ENCODE results near the gene ADSS1. TPM values are rescaled to one million over a fixed set of nuclear protein-coding genes. Genes with fewer than 3 reads are reported as not detected.

Gene ADSS1
- total RNA-seq, 1 donor from 2014 or later: 16.9 TPM

DNA sequence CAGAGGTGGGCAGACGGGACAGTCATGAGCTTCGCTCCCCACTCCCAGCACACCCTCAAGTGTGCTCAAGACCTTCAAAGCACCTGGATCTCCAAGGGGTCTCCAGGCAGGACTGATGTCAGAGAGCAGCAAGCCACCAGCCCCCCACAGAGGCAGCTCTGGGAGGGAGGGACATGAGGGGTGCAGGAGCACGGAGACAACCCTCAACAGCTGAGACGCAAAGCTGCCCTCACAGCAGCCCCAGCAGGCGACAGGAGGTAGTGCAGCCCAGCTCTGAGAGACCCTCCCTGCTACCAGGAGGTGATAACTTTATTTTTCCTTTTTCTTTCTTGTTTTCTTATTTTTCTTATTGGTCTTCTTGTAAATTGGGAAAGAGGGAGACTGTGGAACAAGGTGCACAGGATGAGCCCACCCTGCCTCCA lies 46.8 kb downstream of the ADSS1 start:
- no peak for DNase-seq

DNA sequence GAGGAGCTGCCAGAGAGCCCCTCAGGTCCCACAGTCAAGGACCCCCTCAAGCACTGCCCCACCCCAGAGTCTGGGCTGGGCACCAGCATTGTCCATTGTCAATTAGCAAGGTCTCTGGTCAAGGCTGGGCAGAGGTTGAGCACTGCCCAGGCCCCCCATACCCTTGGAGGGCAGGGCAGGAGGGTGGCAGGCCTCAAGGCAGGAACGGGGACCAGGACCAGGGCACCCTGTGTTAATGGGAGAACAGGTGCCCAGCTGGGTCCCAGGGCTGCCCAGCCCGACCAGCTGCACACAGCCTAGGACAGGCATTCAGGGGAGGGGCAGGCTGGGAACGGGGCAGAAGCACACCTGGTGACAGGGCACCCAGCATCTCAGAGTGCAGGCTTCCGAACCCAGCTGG lies 47.3 kb downstream of the ADSS1 start:
- no peak for DNase-seq

DNA sequence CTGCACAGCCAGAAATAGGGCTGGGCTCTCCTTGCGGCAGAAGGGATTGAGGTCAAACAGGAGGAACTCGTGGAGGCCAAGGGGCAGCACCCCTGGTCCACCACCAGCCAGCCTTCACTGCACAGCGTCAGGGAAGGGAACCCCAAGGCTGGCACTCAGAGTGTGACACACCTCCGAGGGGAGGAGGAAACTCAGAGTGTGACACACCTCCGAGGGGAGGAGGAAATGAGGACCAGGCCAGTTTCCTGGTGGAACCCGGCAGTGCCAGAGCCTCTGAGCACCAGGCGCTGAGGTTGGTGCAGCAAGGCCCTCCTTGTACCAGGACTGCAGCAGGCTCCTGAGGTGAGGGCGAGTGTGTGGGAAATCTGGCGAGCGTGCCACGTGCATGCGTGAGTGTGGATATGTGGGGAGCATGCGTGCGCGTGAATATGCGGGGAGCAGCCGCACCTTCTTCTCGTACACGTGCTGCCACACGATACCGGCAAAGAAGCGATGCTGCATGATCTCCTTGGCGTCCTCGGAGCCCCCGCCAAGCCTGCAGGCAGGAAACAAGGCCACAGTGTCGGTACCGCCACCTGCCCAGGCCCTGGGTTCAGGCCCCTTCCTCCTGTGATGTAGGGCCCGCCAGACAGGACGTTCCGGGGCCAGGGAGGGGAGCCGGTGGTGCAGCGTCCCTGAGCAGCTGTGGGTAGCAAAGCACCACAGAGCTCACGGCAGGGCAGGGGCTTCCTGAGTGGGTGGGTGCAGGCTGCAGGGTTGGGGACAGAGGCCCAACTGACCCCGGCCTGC lies 48.1 kb downstream of the ADSS1 start:
- DNase-seq: no peak

DNA sequence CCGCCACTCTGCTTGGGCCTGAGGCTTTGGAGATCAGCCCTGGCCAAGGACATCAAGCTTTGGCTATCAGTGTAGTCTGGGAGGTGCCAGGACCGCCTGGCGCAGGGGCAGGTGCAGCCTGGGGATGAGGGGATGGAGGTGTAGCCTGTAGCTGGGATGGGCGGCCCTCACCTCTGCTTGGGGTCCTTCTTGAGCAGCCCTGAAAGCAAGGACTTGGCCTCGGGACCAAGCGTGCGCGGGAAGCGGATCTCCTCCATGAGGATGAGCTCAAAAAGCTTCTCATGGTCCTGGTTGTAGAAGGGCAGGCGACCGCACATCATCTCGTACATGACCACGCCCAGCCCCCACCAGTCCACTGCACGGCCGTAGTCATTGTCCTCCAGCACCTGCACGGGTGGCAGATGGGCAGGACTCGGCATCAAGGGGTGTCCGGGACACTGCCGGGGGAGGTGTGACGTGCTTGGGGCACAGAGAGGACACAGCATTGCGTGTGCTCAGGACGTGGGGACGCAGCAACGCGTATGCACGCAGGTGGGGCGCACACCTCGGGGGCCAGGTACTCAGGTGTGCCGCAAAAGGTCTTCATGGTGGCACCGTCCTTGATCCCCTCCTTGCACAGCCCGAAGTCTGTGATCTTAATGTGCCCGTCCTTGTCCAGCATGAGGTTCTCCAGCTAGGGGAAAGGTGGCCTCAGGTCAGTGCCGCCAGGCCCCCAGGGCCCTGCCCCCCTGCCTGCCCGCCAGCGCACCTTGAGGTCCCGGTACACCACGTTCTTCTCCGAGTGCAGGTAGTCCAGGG lies 48.9 kb downstream of the ADSS1 start:
- no peak for DNase-seq

DNA sequence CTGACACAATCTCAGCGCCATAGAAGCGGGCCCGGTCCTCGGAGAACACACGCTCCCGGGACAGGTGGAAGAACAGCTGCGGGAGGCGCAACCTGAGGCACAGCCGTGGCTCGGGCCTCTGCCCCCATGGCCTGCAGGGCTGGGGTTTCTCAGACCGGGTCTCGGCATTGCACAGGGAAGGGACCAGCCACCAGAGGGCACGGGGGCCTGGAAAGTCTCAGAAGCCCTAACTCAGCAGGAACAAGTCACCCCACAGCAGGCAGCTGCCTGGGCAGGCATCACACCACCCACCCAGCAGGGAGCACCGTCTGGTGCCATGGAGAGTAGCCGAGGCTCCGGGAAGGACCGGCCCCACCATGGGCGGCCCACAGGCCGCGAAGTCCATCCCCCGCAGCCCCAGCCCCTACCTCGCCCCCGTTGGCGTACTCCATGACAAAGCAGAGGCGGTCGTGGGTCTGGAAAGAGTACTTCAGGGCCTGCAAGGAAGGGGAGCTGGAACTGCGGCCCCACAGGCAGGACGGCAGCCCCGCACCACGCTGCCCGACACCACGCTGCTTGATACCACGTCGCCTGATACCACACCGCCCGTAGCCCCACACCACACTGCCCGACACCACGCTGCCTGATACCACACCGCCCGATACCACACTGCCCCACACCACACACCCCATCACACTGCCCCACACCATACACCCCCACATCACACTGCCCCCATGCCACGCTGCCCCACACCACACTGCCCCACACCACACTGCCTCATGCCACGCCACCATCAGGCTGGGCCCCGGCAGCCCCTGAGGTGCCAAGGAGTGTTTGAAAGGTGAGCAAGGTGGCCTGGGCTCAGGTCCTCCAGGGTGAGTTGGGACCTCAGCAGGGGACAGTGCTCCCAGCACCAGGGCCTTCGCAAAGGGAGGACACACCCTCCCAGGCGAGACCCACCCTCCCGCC lies 49.8 kb downstream of the ADSS1 start:
- DNase-seq: no peak

DNA sequence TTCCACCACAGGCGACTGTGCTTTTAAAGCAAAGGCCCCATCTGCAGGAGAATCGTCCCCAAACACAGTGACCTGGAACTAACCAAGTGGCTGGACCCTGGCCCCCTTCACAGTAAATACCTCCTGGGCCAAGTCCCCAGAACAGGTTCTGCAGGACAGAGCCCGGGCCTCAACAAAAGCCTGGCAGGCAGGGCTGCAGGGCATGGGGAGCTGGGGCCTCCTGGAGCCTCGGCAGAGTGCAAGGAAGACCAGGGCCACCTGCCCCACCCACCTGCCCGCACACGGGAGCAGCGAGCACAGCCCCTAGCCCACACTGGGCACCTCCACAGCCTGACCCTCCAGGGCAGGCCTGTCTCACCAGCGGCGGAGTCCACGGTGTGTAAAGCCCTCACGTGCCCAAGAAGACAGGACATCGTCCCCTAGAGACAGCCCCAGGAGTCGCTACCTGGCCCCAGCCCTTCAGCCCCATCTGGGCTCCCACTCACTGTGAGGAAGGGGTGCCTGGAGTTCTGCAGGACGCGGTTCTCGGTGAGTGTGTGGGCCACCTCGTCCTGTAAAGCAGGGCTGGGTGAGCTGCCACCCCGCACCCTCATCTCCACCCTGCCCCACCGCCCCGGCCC lies 50.5 kb downstream of the ADSS1 start:
- DNase-seq: no peak

DNA sequence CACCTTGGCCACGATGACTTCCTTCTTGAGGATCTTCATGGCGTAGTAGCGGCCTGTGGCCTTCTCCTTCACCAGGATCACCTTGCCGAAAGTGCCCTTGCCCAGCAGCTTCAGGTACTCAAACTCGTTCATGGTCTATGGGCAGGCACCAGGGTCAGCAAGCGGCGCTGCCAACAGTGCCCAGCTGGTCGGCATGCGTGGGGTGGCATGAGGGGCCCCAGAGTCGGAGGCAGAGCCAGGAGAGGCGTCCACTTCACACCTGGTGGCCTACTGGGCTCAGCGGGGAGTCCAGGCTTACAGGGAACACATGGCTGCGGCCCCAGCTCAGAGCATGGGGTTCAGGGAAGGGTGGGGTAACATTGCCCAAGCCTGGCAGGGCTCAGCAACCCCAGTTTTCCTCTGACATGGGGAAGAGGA lies 51.1 kb downstream of the ADSS1 start:
- DNase-seq: no peak

DNA sequence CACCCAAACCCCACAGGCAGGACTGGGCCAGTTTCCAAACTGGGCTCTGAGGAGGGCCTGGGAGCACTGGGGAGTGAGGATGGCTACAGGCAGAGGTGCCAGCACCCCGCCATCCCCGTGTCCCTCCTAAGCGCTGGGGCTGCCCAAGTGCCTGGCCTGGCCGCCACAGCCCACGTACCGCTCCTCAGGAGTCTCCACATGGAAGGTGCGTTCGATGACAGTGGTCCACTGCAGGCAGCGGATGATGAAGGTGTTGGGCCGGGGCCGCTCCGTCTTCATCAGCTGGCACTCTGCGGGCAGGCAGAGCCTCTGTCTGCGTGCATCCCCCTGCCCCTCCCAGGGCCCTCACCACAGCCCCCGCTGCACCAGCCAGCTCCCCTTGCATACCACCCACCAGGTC lies 52.5 kb downstream of the ADSS1 start:
- no peak for DNase-seq

DNA sequence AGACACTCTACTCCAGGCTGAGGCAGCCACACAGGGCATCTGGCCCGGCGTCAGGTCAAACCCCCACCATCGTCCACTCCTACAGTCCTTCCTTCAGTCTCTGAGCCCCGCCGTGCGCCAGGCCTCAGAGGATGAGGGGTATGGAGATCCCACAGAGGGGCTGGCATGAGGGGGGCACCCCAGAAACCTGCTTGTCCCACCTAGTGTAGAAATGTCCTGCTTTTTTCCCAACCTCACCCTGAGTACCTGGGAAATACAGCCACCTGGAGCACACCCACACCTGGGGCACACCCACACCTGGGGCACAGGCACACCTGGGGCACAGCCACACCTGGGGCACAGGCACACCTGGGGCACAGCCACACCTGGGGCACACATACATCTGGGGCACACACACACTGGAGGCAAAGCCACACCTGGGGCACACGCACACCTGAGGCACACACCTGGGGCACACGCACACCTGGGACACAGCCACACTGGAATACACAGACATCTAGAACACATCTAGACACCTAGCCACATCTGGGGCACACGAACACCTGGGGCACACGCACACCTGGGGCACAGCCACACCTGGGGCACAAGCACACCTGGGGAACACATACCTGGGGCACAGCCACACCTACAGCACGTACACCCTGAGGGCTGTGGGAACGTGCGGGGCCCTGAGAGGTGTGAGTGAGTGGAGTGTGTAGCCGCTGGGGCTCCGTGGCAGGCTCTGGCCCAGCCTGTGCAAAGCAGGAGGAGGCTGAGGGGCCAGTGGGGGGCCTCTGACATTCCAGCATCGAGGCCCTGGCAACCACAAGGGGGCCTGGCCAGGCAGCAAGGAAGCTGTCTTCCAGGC lies 53.2 kb downstream of the ADSS1 start:
- DNase-seq: no peak

DNA sequence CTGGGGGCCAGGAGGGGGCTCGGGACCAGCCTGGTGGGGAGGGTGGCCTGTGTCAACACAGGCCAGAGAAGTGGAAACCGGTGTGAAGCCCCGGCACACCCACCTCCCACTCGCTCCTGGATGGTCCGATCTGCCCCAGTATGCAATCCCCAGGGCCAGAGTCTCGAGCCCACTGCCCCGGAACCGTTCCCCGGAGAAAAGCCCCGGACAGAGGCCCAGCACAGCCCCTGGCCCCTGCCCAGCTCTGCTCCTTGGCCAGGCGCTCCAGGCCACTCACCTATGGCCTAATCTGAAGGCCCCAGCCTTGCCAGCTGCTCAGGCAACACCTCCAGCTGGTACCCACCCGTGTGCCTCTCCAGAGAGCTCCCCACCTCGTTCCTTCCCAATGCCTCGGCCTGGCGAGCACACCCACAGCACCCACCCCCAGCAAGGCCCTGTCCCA lies 53.8 kb downstream of the ADSS1 start:
- no peak for DNase-seq

DNA sequence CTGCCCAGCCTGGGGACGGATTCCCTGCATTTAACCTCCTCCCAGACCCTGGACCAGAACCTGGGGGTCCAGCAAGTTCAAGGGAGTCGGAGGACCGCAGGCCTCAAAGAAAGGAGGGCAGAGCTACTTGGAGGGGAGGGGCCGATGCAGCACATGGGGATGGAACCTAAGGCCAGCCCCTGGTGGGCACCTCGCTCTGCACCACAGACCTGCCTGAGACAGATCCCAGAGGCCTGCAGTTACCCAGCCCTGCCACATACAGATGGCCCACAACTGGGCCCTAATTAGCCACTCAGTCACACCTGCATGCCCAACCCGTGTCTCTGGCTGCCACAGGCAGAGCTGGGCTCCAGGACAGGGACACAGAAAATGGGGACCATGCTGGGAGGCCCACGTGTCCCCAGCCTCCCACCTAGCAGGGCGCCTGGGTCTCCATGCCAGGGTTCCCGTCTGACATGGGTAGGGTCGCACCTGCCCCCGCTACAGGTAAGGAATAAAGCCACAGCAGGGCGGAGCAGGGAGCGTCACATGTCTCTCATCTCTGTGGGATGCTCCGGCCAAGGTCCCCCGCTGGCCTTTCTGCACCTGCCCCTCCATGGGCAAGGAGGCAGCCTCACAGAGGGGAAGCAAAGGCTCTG lies 54.8 kb downstream of the ADSS1 start:
- no peak for DNase-seq

DNA sequence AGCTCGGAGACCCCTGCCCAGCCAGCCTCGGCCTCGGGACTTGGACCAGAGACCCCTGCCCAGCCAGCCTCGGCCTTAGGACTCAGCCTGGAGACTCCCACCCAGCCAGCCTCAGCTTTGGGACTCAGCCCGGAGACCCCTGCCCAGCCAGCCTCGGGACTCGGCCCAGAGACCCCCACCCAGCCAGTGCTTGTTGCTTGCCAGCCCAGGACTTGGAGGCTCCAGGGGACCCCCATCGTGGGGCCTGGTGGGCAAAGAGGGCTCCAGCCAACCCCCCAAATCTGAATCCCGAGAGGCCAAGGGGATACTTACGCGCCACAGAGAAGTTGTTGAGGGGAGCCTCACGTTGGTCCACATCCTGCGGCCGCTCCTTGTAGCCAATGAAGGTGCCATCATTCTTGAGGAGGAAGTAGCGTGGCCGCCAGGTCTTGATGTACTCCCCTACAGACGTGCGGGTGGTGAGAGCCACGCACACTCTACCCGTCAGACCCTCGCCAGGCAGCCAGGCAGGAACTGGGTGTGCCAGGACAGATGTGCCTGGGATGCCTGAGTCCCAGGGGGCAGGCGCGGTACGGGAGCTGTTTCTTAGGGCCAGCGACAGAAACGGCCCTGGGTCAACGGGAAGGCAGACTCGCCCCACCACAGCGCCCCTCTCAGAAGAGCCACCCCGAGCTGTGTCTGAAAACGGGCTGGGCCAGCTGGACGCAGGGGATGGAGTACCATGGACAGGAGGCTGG lies 55.9 kb downstream of the ADSS1 start:
- no peak for DNase-seq

DNA sequence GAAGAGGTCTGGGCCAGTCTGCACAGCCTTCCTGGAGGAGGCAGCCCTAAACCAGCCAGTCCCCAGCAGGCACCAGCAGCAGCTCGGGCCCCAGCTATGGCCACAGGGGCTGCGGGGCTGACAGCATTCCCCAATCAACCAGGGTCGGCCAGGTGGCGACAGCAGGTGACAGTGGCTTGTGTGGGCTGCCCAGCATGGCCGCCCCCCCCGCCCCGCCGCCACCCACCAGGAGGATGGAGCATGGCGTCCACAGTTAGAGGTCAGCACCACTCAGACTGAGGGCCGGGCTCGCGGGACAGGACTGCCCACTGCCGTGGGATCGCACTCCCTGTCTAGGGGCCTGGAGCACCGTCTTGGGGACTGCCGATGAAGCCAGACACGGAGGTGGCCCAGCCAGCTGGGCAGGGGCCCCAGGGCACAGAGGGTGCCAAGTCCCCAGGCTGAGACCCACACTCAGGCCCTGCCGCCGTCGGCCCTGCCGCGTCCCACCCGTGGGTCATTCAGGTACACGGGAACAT lies 56.5 kb downstream of the ADSS1 start:
- DNase-seq: no peak

DNA sequence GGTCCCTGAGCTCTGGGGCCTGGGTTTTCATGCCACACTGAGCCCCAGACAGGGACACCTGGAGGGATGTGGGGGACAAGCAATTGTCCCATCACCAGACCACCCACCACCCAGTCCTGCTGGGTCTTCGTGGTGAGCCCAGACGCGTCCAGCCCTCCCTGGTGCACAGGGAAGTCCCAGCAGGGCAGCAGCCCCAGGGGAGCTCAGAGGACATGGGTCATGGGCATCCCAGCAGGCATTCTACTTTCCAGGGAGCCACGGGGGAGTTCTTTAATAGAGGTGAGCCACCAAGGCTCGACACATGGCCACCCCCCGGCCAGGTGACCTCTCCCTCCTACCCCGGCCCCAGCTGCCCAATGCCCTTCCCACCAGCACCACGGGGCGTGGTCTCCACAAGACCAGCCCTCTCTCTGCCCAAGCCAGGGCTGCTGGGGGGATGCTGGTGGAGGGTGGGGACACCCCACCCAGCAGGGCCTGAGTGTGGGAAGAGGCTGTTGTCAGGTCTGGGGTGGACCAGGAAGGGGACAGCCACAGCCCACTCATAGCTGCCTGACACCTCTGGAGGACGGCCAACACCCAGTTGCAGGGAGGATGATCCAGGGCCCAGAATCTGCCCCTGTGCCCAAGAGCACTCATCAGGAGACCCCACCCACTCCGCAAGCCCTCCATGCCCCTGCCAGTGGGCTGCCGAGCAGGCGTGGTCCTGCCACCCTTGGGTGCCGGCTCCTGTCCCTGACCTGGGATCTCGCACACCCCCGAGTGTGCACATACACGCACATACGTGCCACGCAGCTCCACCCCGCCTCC lies 57.4 kb downstream of the ADSS1 start:
- no peak for DNase-seq

DNA sequence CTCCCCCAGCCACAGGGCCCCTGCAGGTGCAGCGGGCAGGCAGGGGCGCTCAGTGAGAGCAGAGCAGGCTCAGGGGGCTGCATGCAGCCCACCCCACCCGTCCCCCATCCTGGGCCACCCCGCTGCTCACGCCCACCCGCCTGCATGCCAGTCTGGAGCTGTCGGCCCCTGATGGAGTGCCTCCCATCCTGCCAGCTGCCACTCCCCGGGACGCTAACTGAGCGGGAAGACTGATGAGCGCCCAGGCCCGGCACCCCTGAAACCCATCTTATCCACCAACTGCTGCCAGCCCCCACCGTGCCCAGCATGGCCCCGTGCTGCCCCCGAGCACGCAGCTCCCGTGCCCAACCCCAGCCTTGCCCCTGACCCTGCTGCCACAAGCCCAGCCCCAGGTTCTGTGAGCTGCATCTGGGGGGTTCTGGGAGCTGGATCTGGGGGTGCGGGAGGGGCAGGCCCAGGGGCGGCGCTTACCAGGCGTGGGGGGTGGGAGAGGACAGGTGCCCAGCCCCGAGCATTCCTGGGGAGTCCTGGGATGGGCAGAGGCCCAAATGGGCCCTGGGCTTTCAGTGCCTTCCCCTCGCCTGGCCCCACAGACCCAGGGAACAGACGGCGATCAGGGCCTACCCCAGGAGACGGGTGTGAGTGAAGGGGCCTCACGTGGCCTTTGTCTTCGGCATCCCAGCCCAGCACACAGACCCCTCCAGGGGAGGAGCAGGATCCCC lies 58.2 kb downstream of the ADSS1 start:
- DNase-seq: no peak

DNA sequence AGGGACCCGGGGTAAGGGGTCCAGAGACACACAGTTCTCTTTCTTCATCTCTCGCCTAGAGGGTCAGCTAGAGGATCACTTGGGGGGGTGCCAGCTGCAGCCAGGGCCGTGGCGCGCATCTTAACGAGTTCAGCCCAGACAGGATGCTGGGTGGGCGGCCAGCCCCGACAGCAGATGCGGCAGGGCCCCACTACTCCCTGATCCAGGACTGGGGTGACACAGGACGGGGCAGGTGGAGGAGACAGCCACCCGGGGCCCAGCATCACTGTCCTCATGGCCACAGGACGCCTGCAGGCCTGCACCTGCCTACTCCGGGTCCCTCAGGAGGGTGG lies 58.7 kb downstream of the ADSS1 start:
- DNase-seq: no peak

DNA sequence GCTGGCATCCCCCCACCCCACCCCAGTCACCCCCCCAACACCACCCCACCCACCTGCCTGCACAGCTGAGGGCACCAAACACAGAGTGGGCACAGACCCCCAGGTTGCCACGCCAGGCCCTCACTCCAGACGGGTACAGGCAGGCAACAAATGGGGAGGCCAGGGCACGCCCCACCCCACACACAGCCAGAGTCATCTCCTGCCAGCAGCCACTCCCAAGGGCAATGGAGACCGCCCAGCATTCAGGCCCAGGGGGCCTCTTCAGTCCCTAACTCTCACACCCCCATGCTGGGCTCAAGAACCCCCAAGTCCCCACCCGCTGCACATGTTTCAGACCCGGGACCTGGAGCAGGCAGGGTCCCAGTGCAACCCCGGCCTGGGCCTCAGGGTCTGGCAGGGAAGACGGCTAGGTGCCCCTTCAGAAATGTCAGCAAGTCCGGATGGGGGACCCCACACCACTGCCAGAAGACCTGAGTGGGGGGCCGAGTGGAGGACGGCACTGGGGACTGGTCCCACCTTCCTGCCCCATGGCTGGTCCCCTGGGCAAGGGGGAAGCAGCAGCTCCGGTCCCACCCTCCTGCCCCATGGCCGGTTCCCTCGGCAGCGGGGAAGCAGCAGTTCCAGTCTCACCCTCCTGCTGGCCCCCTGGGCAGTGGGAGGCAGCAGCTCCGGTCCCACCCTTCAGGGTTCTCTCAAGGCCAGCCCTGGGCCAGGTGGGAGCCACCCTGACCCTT lies 59.6 kb downstream of the ADSS1 start:
- DNase-seq: no peak

DNA sequence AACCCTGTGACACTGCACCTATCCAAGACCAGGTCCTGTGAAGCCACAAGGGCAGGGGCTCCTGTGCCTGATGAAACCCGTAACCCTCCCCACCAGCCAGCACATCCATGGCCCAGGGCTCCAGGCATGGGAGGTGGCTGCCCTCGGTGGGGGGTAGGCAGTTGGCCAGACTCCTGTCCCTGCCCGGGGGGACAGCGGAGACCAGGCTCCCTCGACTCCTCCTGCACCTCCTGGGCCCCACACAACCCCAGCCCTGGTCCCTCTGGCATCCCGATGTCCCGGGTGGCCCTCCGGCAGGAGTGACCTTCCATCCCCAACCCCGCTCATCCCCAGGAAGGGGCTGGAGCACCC lies 60.2 kb downstream of the ADSS1 start:
- DNase-seq: no peak
